Medulla oblongata (tissue), 1 donor: ENCODE measurements around the gene ZNF76.
"Not testable (repeated sequence)": the region's sequence is repeated elsewhere in the genome, so short reads cannot be mapped to it uniquely, and the experiment has no call there.

Experiments used
- DNase-seq: peaks from one replicate; pipeline ENCODE4 v3.0.0-alpha.2; 2015; ENCODE audit errors: extremely low spot score

ZNF76 gene

GRCh38 chr6:35299674-35300073, 40.1 kb downstream of the ZNF76 start:
- DNase-seq = peak; percentile 73

GRCh38 chr6:35300848-35301247, 41.3 kb downstream of the ZNF76 start:
- peak; percentile 47 for DNase-seq

- DNase-seq = peak; percentile 51
Measured at GRCh38 chr6:35302604-35303241, 43.2 kb downstream of the ZNF76 start.

- no peak for DNase-seq
Measured at GRCh38 chr6:35304299-35304698, 44.8 kb downstream of the ZNF76 start.

- DNase-seq = no peak
Measured at GRCh38 chr6:35305117-35305516, 45.6 kb downstream of the ZNF76 start.

- not testable (repeated sequence) for DNase-seq
Measured at GRCh38 chr6:35307138-35307537, 47.6 kb downstream of the ZNF76 start.

- DNase-seq = not testable (repeated sequence)
Measured at GRCh38 chr6:35308543-35308942, 49.0 kb downstream of the ZNF76 start.

GRCh38 chr6:35309611-35310264, 50.2 kb downstream of the ZNF76 start:
- no peak for DNase-seq

- DNase-seq = no peak
Measured at GRCh38 chr6:35310265-35310831, 50.8 kb downstream of the ZNF76 start.

GRCh38 chr6:35311390-35312075, 52.0 kb downstream of the ZNF76 start:
- DNase-seq = no peak

- no peak for DNase-seq
Measured at GRCh38 chr6:35312076-35312800, 52.7 kb downstream of the ZNF76 start.

GRCh38 chr6:35312807-35313206, 53.3 kb downstream of the ZNF76 start:
- no peak for DNase-seq

GRCh38 chr6:35317483-35318195, 58.1 kb downstream of the ZNF76 start:
- DNase-seq = no peak

GRCh38 chr6:35318196-35319171, 58.9 kb downstream of the ZNF76 start:
- peak; percentile 74 for DNase-seq

- no peak for DNase-seq
Measured at GRCh38 chr6:35319346-35320030, 60.0 kb downstream of the ZNF76 start.

- DNase-seq = no peak
Measured at GRCh38 chr6:35320031-35320410, 60.5 kb downstream of the ZNF76 start.

GRCh38 chr6:35321091-35321490, 61.6 kb downstream of the ZNF76 start:
- no peak for DNase-seq

GRCh38 chr6:35327349-35328027, 68.0 kb downstream of the ZNF76 start:
- DNase-seq = peak; percentile 56
